Colonic mucosa (tissue), 4 donors: ENCODE results near the gene C14orf180. TPM values are rescaled to one million over a fixed set of nuclear protein-coding genes. Genes with fewer than 3 reads are reported as not detected.

ENCODE experiments used
- DNase-seq: peaks from one replicate; pipeline ENCODE4 v3.0.0-alpha.2; 2020
- H3K27ac ChIP-seq: fragments of 200-600 bp; one replicate; pipeline ENCODE4 v1.8.0; 2021
- H3K27me3 ChIP-seq: fragments of 200-600 bp; one replicate; pipeline ENCODE4 v1.8.0; 2021
- H3K36me3 ChIP-seq: fragments of 200-600 bp; one replicate; pipeline ENCODE4 v1.8.0; 2021
- H3K4me1 ChIP-seq: fragments of 200-600 bp; one replicate; pipeline ENCODE4 v1.8.0; 2021; ENCODE audit warnings: mild to moderate bottlenecking
- H3K4me3 ChIP-seq: fragments of 200-600 bp; one replicate; pipeline ENCODE4 v1.8.0; 2021
- H3K9ac ChIP-seq, 2 donors: one replicate each; pipeline ENCODE4 v1.7.0; 2013; ENCODE audit warnings: control low read depth in 2 of 2, low read depth in 2 of 2, low read length in 2 of 2
- H3K9me3 ChIP-seq: fragments of 200-600 bp; one replicate; pipeline ENCODE4 v1.8.0; 2021
- CTCF ChIP-seq: fragments of 200-600 bp; IDR thresholded peaks from one replicate; pipeline ENCODE4 v1.8.0; 2022; ENCODE audit warnings: antibody characterized with exemption, mild to moderate bottlenecking
- intact Hi-C: fragments of 100-400 bp; cut with DNase I; formaldehyde crosslinking; loops from one replicate; pipeline ENCODE4 v1.14.1; 2022
- total RNA-seq, 2 donors: library from RNA; stranded (reverse); fragmentation: NEBNext Ultra II Directional in 1 of 2; extraction: Animal tissue kit (Norgen Biotek cat#: 25700) in 1 of 2; gene quantifications; one replicate each; pipeline ENCODE4 v1.2.1, GENCODE V29; 2021
- donor health status: healthy.
- donor health status: DM: no; HTN: no; CAD: no.
- donor health status: DM: no; HTN: no; CAD: no.

The C14orf180 gene
- total RNA-seq, 2 donors from 2014 or later = 0.13 TPM; not detected in 1

- no peak for DNase-seq
- intact Hi-C loops = no loop called here
- no peak overlapping the region for H3K4me3 ChIP-seq
- H3K27ac ChIP-seq = no peak overlapping the region
- no peak for TF ChIP-seq CTCF
- no peaks in the 10 kb centered on the region for H3K4me1 ChIP-seq
- H3K27me3 ChIP-seq = peaks cover 4% of the 10 kb centered on the region
- H3K9me3 ChIP-seq = no peaks in the 10 kb centered on the region
- no peak overlapping the region for H3K9ac ChIP-seq
- H3K36me3 ChIP-seq = no peaks in the 10 kb centered on the region
Observed at GRCh38 chr14:104548802-104549535, 30.6 kb upstream of the C14orf180 start.

- no peak for DNase-seq
Observed at GRCh38 chr14:104549536-104550339, 29.8 kb upstream of the C14orf180 start.

GRCh38 chr14:104550340-104550860, 29.2 kb upstream of the C14orf180 start:
- no peak for TF ChIP-seq CTCF
- H3K27me3 ChIP-seq = peaks cover 4% of the 10 kb centered on the region
- H3K9ac ChIP-seq = no peak overlapping the region
- intact Hi-C loops = no loop called here
- H3K9me3 ChIP-seq = no peaks in the 10 kb centered on the region
- H3K4me1 ChIP-seq = no peaks in the 10 kb centered on the region
- H3K4me3 ChIP-seq = no peak overlapping the region
- H3K36me3 ChIP-seq = no peaks in the 10 kb centered on the region
- no peak for DNase-seq
- H3K27ac ChIP-seq = no peak overlapping the region

More at GRCh38 chr14:104549536-104550339, 29.8 kb upstream of the C14orf180 start:
- Histone ChIP-seq H3K27me3 (peaks cover 4% of the 10 kb centered on the region), H3K9ac (no peak overlapping the region), H3K4me1 (no peaks in the 10 kb centered on the region), H3K9me3 (no peaks in the 10 kb centered on the region), H3K36me3 (no peaks in the 10 kb centered on the region), H3K4me3 (no peak overlapping the region), H3K27ac (no peak overlapping the region)
- no peak for TF ChIP-seq CTCF
- intact Hi-C loops = no loop called here

GRCh38 chr14:104550861-104551728, 28.5 kb upstream of the C14orf180 start:
- Histone ChIP-seq H3K27me3 (no peaks in the 10 kb centered on the region), H3K9me3 (no peaks in the 10 kb centered on the region), H3K27ac (no peak overlapping the region), H3K4me1 (no peaks in the 10 kb centered on the region), H3K9ac (no peak overlapping the region), H3K4me3 (no peak overlapping the region), H3K36me3 (no peaks in the 10 kb centered on the region)
- DNase-seq = no peak
- intact Hi-C loops = no loop called here
- TF ChIP-seq CTCF = no peak
